Measurements from ENCODE around the gene JADE2.
A peak's percentile ranks its signal among the peaks of the same experiment; 100 is the strongest.

GRCh38 chr5:134524272-134524825 is 1.1 kb upstream of the JADE2 start:
- TF ChIP-seq, protein P1, sequence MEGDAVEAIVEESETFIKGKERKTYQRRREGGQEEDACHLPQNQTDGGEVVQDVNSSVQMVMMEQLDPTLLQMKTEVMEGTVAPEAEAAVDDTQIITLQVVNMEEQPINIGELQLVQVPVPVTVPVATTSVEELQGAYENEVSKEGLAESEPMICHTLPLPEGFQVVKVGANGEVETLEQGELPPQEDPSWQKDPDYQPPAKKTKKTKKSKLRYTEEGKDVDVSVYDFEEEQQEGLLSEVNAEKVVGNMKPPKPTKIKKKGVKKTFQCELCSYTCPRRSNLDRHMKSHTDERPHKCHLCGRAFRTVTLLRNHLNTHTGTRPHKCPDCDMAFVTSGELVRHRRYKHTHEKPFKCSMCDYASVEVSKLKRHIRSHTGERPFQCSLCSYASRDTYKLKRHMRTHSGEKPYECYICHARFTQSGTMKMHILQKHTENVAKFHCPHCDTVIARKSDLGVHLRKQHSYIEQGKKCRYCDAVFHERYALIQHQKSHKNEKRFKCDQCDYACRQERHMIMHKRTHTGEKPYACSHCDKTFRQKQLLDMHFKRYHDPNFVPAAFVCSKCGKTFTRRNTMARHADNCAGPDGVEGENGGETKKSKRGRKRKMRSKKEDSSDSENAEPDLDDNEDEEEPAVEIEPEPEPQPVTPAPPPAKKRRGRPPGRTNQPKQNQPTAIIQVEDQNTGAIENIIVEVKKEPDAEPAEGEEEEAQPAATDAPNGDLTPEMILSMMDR (IDR thresholded peaks at IDR 0.05), result peak in 4 of 6 experiments; percentile 7 to 15 (median 8)
- TF ChIP-seq POLR2AphosphoS5 (IDR thresholded peaks at IDR 0.05), result peak; percentile 89 to 93
- TF ChIP-seq EP300 (IDR thresholded peaks at IDR 0.05), result peak in 2 of 4 donors; percentile 4 to 60
- peak in 3 of 4 donors; percentile 53 to 89 (median 62) for TF ChIP-seq POLR2A (IDR thresholded peaks at IDR 0.05)

All from upper lobe of left lung (tissue), 4 donors.